Stimulated activated CD4-positive, alpha-beta T cell treated with anti-CD3 and anti-CD28 coated beads, Interleukin-15, amount 100 ng/mL, for 24 hours (primary cell): ENCODE measurements around the gene ALMS1.
"Not testable (repeated sequence)": the region's sequence is repeated elsewhere in the genome, so short reads cannot be mapped to it uniquely, and the experiment has no call there.

Source experiments
- DNase-seq: peaks from one replicate; pipeline ENCODE4 v3.0.0-alpha.2; 2020

ALMS1 gene

DNA sequence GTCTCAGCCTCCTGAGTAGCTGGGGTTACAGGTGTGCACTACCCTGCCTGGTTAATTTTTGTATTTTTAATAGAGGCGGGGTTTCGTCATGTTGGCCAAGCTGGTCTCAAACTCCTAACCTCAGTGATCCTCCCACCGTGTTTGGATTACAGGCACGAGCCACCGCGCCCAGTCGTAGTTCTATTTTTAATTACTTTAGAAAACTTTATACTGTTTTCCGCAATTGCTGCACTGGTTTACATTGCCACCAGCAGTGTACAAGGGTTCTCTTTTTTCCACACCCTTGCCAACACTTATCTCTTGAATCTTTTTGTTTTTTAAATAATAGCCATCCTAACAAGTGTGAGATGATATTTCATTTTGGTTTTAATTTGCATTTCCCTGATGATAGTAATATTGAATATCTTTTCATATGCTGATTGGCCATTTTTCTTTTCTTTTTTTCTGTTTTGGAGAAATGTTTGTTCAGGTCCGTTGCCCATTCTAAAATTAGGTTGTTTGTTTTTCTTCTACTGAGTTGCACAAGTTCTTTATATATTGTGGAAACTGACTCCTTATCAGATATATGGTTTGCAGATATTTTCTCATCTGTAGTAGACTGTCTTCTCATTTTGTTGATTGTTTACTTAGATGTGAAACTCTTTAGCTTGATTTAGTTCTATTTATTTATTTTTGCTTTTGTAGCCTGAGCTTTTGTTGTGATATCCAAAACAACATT lies 16.9 kb downstream of the ALMS1 start:
- no peak for DNase-seq

DNA sequence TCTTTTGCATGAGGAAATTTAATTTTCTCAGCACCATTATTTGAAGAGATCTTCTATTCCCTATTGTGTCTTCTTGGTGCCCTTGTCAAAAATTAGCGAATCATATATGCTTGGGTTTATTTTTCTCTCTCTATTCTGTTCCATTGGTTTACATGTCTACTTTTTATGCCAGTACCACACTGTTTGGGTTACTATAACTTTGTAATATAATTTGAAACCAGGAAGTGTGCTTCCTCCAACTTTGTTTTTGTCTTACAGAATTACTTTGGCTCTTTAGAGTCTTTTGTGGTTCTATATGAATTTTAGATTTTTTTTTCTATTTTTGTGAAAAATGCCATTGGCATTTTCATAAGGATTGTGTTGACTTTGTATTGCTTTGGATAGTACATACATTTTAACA lies 17.6 kb downstream of the ALMS1 start:
- no peak for DNase-seq

DNA sequence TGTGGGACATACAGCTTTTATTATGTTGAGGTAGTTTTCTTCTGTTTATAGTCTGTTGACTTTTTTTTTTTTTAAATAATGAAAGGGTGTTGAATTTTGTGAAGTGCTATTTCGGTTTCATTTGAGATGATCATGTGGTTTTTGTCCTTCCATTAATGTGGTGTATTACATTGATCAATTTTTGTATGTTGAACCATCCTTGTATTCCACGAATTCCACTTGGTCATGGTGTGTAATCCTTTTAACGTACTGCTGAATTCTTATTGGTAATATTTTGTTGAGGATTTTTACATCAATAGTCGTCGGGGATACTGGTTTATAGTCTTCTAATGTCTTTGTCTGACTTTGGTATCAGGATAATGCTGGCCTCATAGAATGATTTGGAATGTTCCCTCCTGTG lies 18.8 kb downstream of the ALMS1 start:
- DNase-seq = no peak

DNA sequence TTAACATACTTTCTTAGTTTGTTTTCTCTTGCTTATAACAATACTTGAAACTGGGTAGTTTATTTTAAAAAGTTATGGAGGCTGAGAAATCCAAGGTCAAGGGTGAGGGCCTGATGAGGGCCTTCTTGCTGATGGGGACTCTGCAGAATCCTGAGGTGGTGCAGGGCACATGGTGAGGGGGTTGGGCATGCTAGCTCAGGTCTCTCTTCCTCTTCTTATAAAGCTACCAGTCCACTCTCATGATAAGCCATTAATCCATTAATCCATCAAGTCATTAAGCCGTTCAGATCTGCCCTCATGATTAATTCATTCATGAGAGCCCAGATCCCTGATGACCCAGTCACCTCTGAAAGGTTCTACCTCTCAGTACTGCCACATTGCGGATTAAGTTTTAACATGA lies 21.4 kb downstream of the ALMS1 start:
- DNase-seq = no peak

DNA sequence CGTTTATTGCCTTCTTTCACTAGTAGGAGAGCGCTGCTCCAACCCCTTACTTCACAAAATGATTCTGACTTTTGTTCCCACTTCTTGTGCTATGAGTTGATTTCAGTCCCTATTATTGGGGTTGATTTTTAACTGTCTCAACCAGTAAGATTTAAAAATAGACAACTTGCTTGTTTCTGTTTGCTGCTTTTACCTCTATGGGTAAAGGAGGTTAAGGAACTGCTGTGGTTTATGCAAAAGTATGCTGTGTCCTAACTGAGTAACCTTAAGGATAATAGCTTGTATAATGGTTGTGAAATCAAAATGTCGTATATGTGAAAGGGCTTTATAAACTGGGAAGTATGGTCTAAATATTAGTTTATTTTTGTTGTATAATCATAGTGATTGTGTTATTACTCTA lies 22.6 kb downstream of the ALMS1 start:
- no peak for DNase-seq

DNA sequence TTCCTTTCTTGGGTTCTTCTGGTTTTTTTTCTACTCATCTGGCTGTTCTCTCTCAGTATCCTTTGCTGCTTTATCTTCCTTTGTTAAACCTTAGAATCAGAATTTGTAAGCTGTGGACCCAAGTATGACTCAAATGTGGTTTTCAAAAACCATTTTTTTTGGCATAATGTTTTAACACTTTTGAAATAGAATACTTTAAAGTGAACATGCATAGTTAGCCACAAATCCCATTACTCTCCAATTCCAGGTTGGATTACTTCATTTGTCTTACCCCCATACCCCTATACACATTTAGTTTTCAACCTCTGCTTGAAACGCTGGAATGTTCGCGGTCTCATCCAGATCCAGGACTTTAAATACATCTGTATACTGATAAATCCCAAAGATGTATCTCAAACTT lies 29.1 kb downstream of the ALMS1 start:
- DNase-seq = no peak

DNA sequence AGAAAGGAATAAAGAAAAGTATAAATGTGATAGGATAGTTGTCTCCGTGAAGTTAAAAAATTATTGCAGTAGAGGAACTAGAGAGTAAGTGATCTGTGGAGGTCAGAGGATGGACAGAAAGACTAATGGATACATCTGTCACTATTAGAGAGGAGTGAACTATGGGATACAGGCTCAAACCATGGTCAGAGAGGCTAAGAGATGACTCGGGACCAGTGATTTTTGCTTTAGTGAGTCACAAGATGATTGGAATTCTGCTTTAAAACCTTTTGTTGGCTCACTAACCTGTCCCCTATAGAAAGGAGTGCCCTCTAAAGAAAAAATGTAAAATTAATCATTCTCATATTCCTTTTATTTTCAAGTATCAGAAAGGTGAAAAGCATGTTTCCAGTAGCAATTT lies 30.3 kb downstream of the ALMS1 start:
- no peak for DNase-seq

DNA sequence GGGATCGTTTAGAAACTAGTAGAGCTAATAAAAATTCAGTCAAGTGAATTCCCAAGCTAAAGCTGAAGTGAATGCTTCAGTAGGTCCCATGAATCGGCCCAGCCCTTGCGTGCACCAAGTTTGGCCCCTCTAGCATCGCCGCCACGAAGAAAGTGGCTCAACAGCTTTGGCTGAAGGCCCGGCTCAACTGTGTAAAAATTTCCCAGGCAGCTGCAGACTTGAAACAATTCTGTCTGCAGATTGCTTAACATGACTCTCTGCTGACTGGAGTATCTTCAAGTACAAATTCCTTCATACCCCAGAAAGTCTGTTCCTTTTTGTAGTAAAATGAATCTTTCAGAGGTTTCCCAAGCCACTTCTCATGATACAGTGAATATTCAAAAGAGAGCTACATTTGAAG lies 32.7 kb downstream of the ALMS1 start:
- DNase-seq = no peak

DNA sequence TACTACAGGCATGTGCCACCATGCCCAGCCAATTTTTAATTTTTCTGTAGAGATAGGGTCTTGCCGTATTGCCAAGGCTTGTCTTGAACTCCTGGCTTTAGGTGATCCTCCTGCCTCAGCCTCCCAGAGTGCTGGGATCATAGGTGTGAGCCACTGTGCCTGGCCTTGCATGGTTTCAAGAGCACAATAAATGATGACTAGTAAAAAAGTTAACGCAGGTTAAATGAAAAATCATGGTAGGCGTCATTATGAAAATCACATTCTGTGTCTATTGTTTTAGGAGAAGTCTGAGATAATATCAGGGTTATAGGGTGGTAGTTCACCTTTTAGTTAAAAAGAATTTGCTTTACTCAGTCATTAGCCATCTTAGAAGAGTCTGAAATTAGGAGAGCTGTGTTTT lies 38.3 kb downstream of the ALMS1 start:
- DNase-seq = no peak

DNA sequence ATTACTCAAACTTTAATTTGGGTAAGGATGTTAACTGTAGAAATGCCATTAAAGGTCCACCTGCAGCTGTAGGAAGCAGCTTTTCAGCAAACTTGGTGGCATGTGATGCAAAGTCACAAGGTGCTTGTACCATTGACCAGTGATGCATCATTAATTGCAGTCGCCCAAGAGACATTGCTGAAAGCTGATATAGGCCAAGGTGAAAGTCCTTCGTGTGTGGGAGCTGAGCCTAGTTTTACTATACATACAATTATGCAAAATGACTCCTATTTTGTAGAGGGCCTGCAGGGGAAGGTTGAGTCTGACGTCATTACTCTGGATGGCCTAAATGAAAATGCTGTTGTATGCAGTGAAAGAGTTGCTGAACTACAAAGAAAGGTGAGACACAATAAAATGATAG lies 40.5 kb downstream of the ALMS1 start:
- no peak for DNase-seq

DNA sequence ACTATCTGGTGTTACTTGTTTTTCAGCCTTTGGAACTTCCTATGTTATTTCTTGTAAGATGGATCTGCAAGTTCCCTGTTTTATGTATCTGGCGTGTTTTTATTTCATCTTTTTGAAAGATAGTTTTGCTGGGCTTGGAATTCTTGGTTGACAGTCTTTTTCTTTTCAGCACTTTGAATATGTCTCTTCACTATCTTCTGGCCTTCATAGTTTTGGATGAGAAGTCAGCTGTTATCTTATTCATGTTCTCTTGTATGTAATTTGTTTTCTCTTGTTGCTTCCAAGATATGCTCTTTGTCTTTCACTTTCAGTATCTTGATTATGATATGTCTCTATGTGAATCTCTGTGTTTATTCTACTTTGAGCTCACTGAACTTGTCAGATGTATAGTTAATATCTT lies 50.4 kb downstream of the ALMS1 start:
- no peak for DNase-seq

DNA sequence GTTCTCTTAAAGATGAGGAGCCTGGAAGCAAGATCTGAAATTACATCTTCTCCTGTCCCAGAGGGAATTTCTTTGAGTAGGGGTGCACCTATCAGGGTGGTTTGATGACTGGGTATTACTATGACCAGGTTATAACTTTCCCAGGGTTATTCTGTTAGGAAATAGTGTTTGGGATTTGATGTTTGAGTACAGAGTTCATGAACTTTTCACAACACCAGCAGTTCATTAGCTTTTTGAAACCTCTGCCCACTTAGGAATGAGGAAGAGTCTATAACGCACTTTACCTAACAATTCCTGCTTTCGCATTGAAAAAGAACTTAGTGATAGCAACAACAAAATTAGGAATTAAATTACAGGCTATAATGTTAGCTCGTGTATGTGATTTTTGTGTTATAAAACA lies 58.6 kb downstream of the ALMS1 start:
- no peak for DNase-seq

DNA sequence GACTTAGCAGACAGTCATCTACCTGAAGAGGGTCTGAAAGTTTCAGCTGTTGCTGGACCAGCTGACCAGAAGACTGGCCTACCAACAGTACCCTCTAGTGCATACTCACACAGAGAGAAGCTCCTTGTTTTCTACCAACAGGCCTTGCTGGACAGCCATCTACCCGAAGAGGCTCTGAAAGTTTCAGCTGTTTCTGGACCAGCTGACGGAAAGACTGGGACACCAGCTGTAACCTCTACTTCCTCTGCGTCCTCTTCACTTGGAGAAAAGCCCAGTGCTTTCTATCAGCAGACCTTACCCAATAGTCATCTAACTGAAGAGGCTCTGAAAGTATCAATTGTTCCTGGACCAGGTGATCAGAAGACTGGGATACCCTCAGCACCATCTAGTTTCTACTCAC lies 63.2 kb downstream of the ALMS1 start:
- no peak for DNase-seq

DNA sequence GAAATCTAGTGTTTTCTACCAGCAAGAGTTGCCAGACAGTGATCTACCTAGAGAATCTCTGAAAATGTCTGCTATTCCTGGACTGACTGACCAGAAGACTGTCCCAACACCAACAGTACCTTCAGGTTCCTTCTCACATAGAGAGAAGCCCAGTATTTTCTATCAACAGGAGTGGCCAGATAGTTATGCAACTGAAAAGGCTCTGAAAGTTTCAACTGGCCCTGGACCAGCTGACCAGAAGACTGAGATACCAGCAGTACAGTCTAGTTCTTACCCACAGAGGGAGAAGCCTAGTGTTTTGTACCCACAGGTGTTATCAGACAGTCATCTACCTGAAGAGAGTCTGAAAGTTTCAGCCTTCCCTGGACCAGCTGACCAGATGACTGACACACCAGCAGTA lies 63.8 kb downstream of the ALMS1 start:
- no peak for DNase-seq

DNA sequence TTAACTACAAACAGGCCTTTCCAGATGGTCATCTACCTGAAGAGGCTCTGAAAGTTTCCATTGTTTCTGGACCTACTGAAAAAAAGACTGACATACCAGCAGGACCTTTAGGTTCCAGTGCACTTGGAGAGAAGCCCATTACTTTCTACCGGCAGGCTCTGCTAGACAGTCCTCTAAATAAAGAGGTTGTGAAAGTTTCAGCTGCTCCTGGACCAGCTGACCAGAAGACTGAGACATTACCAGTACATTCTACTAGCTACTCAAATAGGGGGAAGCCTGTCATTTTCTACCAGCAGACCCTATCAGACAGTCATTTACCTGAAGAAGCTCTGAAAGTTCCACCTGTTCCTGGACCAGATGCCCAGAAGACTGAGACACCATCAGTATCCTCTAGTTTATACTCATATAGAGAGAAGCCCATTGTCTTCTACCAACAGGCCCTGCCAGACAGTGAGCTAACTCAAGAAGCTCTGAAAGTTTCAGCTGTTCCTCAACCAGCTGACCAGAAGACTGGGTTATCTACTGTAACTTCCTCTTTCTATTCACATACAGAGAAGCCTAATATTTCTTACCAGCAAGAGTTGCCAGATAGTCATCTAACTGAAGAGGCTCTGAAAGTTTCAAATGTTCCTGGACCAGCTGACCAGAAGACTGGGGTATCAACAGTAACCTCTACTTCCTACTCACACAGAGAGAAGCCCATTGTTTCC lies 65.8 kb downstream of the ALMS1 start:
- DNase-seq = no peak

DNA sequence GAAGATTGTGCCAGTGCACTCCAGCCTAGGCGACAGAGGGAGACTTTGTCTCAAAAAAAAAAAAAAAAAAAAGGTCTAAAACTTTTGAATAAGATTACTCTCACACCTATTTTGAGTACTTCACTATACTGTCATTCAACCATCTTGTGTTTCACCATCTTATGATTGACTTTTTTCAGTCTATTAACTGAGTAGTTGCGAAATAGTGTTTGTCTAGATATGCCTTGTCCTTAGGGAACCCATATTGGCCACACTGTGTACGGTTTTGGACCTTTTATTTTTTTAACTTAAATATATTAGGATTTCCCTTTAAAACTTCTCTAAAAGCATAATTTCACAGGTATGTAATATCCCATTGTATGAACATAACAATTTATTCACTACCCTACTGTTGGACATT lies 72.3 kb downstream of the ALMS1 start:
- no peak for DNase-seq

DNA sequence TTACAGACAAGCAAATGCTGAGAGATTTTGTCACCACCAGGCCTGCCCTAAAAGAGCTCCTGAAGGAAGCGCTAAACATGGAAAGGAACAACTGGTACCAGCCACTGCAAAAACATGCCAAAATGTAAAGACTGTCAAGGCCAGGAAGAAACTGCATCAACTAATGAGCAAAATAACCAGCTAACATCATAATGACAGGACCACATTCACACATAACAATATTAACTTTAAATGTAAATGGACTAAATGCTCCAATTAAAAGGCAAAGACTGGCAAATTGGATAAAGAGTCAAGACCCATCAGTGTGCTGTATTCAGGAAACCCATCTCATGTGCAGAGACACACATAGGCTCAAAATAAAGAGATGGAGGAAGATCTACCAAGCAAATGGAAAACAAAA lies 76.8 kb downstream of the ALMS1 start:
- not testable (repeated sequence) for DNase-seq

DNA sequence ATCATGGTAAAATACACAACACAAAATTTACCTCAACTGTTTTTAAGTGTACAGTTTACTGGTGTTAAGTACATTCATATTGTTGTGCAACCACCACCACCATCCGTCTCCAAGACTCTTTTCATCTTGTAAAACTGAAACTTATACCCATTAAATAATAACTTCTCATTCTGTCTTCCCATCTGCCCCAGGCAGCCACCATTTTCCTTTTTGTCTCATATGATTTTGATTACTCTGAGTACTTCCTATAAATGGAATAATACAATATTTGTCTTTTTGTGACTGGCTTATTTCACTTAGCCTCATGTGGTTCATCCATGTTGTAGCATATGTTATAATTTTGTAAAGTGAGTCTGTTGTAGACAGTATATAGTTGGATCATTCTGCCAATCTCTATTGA lies 82.7 kb downstream of the ALMS1 start:
- no peak for DNase-seq

DNA sequence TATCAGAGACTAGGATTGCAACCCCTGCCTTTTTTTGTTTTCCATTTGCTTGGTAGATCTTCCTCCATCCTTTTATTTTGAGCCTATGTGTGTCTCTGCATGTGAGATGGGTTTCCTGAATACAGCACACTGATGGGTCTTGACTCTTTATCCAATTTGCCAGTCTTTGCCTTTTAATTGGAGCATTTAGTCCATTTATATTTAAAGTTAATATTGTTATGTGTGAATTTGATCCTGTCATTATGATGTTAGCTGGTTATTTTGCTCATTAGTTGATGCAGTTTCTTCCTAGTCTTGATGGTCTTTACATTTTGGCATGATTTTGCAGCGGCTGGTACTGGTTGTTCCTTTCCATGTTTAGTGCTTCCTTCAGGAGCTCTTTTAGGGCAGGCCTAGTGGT lies 98.2 kb downstream of the ALMS1 start:
- not testable (repeated sequence) for DNase-seq

DNA sequence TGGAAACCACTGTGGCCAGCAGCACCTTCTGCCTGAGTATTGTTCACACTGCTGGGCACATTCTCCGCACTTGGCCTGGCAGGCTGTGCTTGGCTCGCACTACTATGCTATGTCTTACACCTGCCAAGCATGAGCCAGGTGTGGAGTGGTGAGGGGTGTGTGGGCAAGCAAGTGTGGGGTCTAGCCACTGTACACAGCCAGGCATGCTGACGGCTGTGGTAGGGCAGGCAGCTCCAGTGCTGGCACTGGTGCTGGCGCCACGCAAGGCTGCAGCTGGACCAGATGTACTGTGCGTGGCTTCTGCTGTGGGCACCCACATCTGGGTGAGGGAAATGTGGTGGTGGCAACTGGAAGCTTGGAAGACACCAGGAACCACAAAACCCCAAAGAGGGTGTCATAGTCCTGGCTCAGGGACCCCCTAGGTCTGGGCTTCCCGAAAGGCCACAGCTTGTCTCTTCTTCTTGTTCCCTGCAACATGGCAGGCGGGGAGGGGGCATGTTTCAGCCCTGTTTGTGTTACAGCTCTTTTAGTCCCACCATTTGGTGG lies 101.5 kb downstream of the ALMS1 start:
- DNase-seq = no peak

DNA sequence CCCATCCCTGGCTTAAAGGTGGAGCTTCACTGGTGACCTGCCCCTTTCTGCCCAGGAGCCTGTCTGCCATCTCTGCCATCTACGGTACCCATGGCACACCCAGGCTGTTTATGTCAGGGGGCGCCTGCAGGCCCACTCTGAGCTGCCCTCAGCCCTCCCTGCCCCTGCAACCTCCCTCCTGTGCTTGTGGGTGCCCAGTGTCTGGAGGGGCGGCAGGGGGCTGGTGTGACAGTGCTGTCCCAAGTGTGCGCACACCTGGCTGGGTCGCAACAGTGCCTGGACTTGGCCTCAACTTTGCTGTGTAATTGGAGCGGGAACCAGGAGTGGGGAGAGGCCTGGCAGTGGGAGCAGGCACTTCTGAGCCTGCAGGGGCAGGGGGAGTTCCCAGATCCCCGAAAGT lies 102.4 kb downstream of the ALMS1 start:
- no peak for DNase-seq

DNA sequence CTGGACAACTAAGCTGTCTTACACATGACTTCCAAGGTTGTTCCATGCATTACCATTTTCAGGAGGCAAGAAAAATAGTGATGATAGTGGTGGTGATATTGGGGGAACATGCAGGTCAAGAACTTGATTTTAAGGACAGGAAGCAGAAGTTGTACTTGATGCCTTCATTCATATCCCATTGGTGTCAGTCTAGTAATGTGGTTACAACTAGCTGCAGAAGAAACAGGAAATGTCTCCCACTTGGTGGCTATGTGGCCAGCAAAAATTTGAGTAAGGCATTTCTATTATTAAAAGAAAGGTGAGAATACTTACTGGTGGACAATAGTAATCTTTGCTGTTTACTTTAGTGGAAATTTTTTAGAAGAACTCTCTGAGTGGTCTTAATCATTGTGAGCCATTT lies 103.4 kb downstream of the ALMS1 start:
- DNase-seq = no peak

DNA sequence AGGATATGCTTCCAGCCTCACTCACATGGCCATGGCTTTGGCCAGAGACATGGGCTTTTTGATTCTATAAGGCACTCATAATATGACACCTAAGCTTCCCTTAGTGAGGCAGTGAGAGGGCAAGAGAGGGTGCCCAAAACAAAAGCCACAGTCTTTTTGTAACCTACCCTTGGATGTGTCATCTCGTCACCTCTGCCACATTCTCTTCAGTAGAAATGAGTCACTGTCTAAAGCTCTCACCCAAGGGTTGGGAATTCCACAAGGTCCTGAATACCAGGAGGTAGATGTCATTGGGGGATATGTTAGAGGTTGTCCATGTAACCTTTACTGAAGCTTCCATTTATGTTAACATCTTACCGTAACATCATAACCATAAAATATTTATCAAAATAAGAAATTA lies 108.4 kb downstream of the ALMS1 start:
- peak; percentile 12 for DNase-seq

DNA sequence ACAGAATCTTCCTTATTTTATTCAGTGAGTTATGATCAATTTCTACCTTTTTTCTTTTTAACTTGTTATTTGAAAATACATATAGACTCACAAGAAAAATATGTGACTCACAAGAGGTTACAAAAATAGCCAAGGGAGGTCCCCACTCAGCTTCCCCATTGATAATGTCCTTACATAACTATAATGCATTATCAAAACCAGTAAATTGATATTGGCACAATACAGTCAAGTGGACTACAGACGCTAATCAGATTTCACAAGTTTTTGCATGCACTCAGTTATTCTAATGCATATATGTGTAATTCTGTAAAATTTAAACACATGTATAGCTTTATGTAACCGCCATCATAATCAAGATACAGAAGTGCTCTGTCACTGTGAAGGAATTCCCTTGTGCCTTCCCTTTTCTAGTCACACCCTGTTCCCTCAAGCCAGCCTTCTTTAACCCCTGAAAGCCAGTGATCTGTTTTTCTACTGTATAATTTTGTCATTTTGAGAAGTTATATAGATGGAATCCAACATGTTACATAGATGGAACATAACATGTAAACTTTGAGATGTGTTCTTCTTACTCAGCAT lies 118.4 kb downstream of the ALMS1 start:
- no peak for DNase-seq
